ENCODE data around the gene FOSL2.

DNA sequence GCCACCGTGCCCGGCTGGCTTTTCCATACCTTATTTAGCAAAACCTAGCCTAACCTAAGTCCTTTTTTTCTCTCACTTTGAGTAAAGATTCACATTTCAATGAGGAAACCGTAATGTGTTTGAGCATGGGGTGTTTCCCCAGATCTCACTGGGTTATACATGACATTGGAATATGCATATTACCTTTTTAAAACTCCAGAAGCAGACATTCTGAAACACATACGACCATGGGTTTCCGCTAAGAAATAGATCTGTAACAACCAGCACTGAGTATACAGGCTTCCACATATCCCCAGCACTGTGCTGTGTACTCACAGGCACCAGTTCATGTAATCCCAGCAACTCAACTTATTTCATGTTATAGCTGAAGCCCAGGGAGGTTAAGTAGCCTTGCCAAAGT is 41.0 kb upstream of the FOSL2 start:
- TF ChIP-seq, protein P1, sequence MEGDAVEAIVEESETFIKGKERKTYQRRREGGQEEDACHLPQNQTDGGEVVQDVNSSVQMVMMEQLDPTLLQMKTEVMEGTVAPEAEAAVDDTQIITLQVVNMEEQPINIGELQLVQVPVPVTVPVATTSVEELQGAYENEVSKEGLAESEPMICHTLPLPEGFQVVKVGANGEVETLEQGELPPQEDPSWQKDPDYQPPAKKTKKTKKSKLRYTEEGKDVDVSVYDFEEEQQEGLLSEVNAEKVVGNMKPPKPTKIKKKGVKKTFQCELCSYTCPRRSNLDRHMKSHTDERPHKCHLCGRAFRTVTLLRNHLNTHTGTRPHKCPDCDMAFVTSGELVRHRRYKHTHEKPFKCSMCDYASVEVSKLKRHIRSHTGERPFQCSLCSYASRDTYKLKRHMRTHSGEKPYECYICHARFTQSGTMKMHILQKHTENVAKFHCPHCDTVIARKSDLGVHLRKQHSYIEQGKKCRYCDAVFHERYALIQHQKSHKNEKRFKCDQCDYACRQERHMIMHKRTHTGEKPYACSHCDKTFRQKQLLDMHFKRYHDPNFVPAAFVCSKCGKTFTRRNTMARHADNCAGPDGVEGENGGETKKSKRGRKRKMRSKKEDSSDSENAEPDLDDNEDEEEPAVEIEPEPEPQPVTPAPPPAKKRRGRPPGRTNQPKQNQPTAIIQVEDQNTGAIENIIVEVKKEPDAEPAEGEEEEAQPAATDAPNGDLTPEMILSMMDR (conservative IDR thresholded peaks at IDR 0.05): no peak
- no peak for TF ChIP-seq ZFX (IDR thresholded peaks at IDR 0.05)

Measured in C4-2B (cell line).